PFSK-1 (cell line): ENCODE results near the gene MLF2.

ENCODE experiments used
- POLR2AphosphoS5 ChIP-seq: IDR thresholded peaks from 2 replicates; pipeline ENCODE4 v1.6.1; 2012; ENCODE audit warnings: low read depth, mild to moderate bottlenecking, control low read depth, low read length, moderate library complexity
- REST ChIP-seq, 2 experiments: IDR thresholded peaks; 2 replicates each; pipeline versions ENCODE4 v1.6.1 to v1.8.0; 2011 to 2012; ENCODE audit warnings: low read depth in 2 of 2, low read length in 2 of 2, control low read depth in 1 of 2, inconsistent platforms in 1 of 2, mild to moderate bottlenecking in 1 of 2, moderate library complexity in 1 of 2; ENCODE audit not compliant: insufficient read depth in 1 of 2

- TF ChIP-seq REST (IDR thresholded peaks at IDR 0.05; ENCODE audit: insufficient read depth in 1 of 2, low read depth in 2 of 2, low read length in 2 of 2) (no peak), POLR2AphosphoS5 (no peak)
Observed at GRCh38 chr12:6773590-6774351, 20.8 kb upstream of the MLF2 start.
